SK-N-SH (cell line): ENCODE results near the gene TMEM231.

ENCODE experiments used
- CHD2 ChIP-seq: fragments of 150-350 bp; IDR thresholded peaks from 2 replicates; pipeline ENCODE4 v1.6.1; 2018; ENCODE audit warnings: low read length; ENCODE audit not compliant: partially characterized antibody
- ELF1 ChIP-seq: IDR thresholded peaks from 2 replicates; pipeline ENCODE4 v1.4.0; 2012
- EP300 ChIP-seq, 2 experiments: IDR thresholded peaks; 2 replicates each; pipeline versions ENCODE4 v1.4.0 to v1.6.1; 2012; ENCODE audit warnings: borderline replicate concordance in 1 of 2, low read depth in 1 of 2, low read length in 1 of 2
- EZH2phosphoT487 ChIP-seq: fragments of 200-600 bp; sonication (generic); IDR thresholded peaks from 2 replicates; pipeline ENCODE4 v1.6.1; 2017; ENCODE audit warnings: low read depth, mixed run types, mild to moderate bottlenecking, antibody characterized with exemption, moderate library complexity, borderline replicate concordance
- NRF1 ChIP-seq: IDR thresholded peaks from 2 replicates; pipeline ENCODE4 v1.6.1; 2012; ENCODE audit warnings: low read depth, mild to moderate bottlenecking, low read length
- RFX5 ChIP-seq: IDR thresholded peaks from 2 replicates; pipeline ENCODE4 v1.6.1; 2012; ENCODE audit warnings: mild to moderate bottlenecking, improper control_type of control experiment, low read length
- SIN3A ChIP-seq: IDR thresholded peaks from 2 replicates; pipeline ENCODE4 v1.6.1; 2012; ENCODE audit warnings: low read depth, mild to moderate bottlenecking, low read length, moderate library complexity, borderline replicate concordance
- TCF12 ChIP-seq: IDR thresholded peaks from 2 replicates; pipeline ENCODE4 v1.4.0; 2012
- TF ChIP-seq, protein P1 (sequence below): fragments of 150-350 bp; IDR thresholded peaks from 2 replicates; pipeline ENCODE4 v1.6.1; 2016; ENCODE audit warnings: mild to moderate bottlenecking, low read depth, low read length
- TF ChIP-seq, protein P2 (sequence below): fragments of 200-600 bp; sonication (generic); IDR thresholded peaks from 2 replicates; pipeline ENCODE4 v1.6.1; 2017; ENCODE audit warnings: antibody characterized with exemption, mild to moderate bottlenecking, moderate library complexity

DNA sequence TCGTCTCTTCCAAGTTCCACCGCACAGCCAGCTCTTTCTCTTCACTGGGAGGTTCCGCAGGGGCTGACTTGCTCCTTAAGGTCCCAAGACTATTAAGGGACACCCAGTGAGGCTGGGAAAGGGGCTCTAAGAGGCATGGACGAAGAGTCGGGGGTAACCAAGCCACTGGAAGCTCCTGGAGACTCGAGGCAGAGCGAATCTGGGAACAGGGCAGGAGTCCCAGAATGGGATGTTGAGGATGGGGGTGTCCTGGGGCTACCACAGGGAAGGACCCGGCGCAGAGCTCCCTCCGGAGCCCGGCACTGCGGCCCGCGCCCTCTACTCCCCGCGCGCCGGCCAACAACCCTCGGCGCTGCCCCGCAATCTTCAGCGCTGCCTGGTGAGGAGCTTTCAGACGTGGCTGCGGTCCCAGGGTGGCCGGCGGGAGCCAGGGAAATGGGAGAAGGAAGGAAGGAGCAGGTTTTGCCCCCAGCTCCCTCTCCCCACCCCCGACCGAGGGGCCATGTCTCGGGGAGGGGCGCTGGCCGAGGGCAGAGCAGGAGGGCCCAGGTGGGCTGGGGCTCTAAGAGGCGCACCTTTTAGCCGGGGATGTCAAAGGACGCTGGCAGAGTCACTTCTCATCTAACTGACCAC, 20.7 kb downstream of the TMEM231 start:
- no peak for TF ChIP-seq EZH2phosphoT487
- TF ChIP-seq, protein P1, sequence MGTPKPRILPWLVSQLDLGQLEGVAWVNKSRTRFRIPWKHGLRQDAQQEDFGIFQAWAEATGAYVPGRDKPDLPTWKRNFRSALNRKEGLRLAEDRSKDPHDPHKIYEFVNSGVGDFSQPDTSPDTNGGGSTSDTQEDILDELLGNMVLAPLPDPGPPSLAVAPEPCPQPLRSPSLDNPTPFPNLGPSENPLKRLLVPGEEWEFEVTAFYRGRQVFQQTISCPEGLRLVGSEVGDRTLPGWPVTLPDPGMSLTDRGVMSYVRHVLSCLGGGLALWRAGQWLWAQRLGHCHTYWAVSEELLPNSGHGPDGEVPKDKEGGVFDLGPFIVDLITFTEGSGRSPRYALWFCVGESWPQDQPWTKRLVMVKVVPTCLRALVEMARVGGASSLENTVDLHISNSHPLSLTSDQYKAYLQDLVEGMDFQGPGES, result no peak
- TF ChIP-seq, protein P2, sequence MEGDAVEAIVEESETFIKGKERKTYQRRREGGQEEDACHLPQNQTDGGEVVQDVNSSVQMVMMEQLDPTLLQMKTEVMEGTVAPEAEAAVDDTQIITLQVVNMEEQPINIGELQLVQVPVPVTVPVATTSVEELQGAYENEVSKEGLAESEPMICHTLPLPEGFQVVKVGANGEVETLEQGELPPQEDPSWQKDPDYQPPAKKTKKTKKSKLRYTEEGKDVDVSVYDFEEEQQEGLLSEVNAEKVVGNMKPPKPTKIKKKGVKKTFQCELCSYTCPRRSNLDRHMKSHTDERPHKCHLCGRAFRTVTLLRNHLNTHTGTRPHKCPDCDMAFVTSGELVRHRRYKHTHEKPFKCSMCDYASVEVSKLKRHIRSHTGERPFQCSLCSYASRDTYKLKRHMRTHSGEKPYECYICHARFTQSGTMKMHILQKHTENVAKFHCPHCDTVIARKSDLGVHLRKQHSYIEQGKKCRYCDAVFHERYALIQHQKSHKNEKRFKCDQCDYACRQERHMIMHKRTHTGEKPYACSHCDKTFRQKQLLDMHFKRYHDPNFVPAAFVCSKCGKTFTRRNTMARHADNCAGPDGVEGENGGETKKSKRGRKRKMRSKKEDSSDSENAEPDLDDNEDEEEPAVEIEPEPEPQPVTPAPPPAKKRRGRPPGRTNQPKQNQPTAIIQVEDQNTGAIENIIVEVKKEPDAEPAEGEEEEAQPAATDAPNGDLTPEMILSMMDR, result no peak
- no peak for TF ChIP-seq CHD2
- no peak for TF ChIP-seq TCF12
- TF ChIP-seq ELF1, result no peak
- no peak for TF ChIP-seq EP300 (IDR thresholded peaks at IDR 0.05; ENCODE audit: borderline replicate concordance in 1 of 2, low read depth in 1 of 2, low read length in 1 of 2)
- TF ChIP-seq RFX5, result no peak
- no peak for TF ChIP-seq SIN3A
- no peak for TF ChIP-seq NRF1
